Astrocyte of the spinal cord (primary cell): ENCODE measurements around the gene SCARB2.
A peak's percentile ranks its signal among the peaks of the same experiment; 100 is the strongest.

Experiments
- DNase-seq: peaks from one replicate; pipeline ENCODE4 v3.0.0; 2011; ENCODE audit warnings: low read depth, low spot score
- H3K4me3 ChIP-seq: 2 replicates; pipeline ENCODE4 v1.5.1; 2011; ENCODE audit warnings: low read depth, mild to moderate bottlenecking, low read length, moderate library complexity
- in situ Hi-C: cut with HindIII; loops from 2 replicates; pipeline ENCODE4 v1.10.0; 2017; ENCODE audit warnings: low sequenced_read_pairs
- TF ChIP-seq, protein P1 (sequence below): IDR thresholded peaks from 2 replicates; pipeline ENCODE4 v1.5.1; 2012; ENCODE audit warnings: low read depth, mild to moderate bottlenecking, low read length, inconsistent platforms

Gene SCARB2

DNA sequence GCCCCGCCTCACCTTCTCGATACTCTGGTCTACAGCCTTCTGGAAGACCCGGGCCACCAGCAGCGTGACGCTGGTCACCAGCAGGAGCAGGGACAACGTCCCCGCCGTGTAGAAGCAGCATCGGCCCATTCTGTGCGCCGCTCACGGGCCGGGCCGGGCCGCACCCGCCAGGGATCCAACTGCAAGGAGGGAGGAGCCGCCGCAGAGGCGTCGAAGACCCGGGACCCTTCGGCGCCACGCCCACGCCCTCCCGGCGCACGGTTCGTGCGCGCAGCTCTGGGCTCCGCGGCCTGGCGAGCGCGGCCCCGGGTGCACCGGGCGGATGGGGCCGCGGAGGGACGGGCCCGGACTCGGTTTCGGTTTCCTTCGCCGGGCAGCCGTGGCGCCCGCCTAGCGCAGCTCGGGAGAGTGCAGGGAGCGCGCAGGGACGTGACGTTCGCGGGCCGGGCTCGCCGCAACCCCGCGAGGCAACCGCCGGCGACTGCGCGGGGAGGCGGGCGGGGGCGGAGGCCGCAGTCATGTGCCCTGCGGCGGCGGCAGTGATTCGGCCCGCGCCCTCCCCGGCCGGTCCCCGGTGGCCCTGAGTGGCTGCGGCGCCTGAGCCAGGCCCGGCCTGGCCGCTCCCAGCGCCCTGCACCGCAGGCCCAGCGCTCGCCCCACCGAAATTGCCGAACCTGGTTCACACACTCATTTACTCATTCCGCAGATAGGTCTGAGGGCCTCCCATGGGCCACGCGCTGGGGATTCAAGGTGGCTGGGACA, at the start of gene SCARB2:
SCARB2 (minus strand) TSS at position 410 of the 762 bp plus-strand sequence; CDS start at position 129, 281 bp downstream.
- in situ Hi-C loops = no loop called here
- TF ChIP-seq, protein P1, sequence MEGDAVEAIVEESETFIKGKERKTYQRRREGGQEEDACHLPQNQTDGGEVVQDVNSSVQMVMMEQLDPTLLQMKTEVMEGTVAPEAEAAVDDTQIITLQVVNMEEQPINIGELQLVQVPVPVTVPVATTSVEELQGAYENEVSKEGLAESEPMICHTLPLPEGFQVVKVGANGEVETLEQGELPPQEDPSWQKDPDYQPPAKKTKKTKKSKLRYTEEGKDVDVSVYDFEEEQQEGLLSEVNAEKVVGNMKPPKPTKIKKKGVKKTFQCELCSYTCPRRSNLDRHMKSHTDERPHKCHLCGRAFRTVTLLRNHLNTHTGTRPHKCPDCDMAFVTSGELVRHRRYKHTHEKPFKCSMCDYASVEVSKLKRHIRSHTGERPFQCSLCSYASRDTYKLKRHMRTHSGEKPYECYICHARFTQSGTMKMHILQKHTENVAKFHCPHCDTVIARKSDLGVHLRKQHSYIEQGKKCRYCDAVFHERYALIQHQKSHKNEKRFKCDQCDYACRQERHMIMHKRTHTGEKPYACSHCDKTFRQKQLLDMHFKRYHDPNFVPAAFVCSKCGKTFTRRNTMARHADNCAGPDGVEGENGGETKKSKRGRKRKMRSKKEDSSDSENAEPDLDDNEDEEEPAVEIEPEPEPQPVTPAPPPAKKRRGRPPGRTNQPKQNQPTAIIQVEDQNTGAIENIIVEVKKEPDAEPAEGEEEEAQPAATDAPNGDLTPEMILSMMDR = no peak

GRCh38 chr4:76260571-76260970, 46.9 kb upstream of the SCARB2 start:
- in situ Hi-C loops = no loop called here
- no peak for DNase-seq
- TF ChIP-seq, protein P1 = no peak
- no peak overlapping the region for H3K4me3 ChIP-seq

More for the DNA sequence above, at the start of gene SCARB2:
- peak; percentile 89 for DNase-seq
- H3K4me3 ChIP-seq = peak within 1 kb of the TSS; percentile 72

DNA sequence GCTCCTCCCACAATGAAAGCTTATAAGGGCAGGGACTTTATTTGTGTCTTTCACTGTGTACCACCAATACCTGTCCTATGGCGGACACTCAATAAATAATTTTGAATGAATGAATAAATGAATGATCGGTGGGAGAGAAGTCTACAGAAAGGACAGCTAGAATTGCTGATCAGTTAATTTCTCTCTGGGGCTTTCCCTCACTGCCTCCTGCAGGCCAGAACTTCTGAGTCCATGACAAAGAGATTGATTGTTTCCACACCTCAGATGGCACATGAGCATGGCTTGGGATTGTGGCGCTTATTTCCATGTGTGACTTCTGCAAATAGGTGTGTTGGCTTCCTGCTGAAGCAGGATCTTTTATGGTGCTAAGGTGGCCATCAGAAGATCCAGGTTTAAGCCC, 44.2 kb upstream of the SCARB2 start:
- TF ChIP-seq, protein P1 = no peak
- no peak for DNase-seq
- in situ Hi-C loops = no loop called here
- no peak overlapping the region for H3K4me3 ChIP-seq

GRCh38 chr4:76256968-76257367, 43.3 kb upstream of the SCARB2 start:
- TF ChIP-seq, protein P1 = no peak
- in situ Hi-C loops = no loop called here
- H3K4me3 ChIP-seq = no peak overlapping the region
- no peak for DNase-seq

DNA sequence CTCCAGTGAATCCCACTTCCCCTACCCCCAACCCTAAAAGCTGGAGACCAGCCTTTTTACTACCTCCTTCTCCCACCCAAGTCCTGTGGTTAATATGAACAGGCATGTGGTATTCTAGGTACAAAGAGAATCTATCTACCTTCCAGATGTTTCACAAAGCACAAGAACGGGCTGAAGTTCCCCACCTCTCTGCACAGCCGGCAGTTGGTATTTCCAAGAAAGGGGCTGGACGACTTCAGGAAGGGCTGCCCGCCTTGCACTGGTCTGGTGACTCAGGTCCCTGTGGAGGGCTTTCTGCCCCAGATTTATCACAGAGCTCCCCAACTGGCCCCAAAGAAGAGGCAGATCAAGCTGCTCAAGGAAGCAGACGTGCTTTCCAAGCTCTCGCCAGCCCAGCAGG, 42.4 kb upstream of the SCARB2 start:
- TF ChIP-seq, protein P1 = no peak
- in situ Hi-C loops = no loop called here
- DNase-seq = no peak
- H3K4me3 ChIP-seq = no peak overlapping the region

DNA sequence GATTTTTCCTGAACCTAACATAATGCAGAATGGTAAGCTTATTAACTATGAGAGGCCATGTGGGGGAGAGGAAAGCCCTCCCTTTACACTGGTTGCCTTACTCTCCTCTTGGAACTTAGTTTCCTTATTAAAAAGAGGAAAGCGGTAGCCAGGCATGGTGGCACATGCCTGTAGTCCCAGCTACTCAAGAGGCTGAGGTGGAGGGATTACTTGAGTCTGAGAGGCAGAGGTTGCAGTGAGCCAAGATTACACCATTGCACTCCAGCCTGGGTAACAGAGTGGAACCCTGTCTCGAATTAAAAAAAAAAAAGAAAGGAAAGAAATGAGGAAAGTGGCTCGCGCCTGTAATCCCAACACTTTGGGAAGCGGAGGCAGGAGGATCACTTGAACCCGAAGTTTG, 39.9 kb upstream of the SCARB2 start:
- DNase-seq = no peak
- H3K4me3 ChIP-seq = no peak overlapping the region
- TF ChIP-seq, protein P1 = no peak
- in situ Hi-C loops = no loop called here

- no peak for DNase-seq
- TF ChIP-seq, protein P1 = no peak
- no peak overlapping the region for H3K4me3 ChIP-seq
- in situ Hi-C loops = no loop called here
These were observed 38.6 kb upstream of the SCARB2 start for GRCh38 chr4:76252271-76252653.
